ENCODE data around the gene SCN8A.

DNA sequence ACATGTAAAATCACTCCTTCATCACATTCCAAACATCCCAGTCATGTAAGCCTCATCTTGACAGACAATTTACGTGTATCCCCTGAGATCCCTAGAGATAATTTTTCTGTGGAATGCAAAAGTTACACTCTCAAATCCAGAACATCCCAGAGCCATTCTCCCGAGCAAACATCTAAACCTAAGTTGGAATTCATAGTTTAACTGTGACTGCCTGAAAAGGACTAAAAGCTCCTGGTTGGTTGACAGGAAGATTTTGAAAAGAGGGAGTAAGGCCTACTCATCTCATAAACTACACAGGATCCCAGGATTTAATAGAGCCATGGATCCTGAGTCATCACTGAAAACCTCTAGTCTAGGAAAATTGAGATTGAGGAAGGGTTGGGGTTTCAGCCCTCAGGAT, 123.6 kb downstream of the SCN8A start:
- TF ChIP-seq POLR2AphosphoS5 (IDR thresholded peaks at IDR 0.05; ENCODE audit: low read depth, low read length) (no peak), TAF1 (IDR thresholded peaks at IDR 0.05; ENCODE audit: borderline replicate concordance, low read depth, low read length) (no peak), POLR2A (IDR thresholded peaks at IDR 0.05; ENCODE audit: low read depth, low read length) (no peak)
